ENCODE results near the gene NASP.

The NASP gene

DNA sequence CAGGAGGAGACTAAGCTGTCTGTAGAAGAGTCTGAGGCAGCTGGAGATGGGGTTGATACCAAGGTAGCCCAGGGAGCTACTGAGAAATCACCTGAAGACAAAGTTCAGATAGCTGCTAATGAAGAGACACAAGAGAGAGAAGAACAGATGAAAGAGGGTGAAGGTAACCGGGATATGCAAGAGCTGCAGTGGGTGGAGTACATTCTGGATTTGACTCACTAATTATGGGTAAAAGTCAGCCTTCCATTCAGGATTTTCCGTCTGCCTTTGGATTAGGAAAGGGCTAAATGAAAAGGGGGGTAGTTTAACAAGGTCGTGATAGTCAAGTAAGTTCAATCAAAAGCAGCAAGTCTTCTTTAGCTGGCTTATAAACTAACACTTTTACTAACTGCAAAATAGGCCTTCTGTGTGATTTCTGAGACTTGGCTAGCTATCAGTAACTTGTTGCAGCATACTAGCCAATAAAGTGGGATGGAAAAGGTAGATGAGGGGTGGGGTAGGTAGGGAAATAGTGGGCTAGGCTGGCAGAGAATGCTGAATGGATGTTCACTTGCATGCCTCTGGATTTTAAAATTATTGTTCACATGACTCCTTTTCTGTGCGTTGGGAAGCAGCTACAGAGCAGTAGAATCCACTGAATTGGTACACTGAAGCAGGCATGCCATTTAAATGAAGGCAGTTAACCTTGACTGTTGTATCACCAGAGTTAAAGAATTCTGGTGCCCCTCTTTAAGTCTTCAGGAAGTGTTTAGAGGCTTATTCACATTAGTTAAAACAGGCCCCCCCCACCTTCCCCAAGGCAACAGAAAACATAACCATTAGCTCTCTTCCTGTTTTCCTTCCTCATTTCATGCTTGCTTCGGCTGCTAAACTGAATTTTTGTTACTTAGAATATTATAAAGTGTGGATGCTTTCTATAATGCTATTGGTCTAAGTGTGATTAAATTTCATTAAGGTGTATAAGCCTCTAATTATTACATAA is 24.6 kb downstream of the NASP start:
- FAIRE-seq (no peak), DNase-seq (ENCODE audit: insufficient read length, low spot score) (no peak)
- TF ChIP-seq, protein P1, sequence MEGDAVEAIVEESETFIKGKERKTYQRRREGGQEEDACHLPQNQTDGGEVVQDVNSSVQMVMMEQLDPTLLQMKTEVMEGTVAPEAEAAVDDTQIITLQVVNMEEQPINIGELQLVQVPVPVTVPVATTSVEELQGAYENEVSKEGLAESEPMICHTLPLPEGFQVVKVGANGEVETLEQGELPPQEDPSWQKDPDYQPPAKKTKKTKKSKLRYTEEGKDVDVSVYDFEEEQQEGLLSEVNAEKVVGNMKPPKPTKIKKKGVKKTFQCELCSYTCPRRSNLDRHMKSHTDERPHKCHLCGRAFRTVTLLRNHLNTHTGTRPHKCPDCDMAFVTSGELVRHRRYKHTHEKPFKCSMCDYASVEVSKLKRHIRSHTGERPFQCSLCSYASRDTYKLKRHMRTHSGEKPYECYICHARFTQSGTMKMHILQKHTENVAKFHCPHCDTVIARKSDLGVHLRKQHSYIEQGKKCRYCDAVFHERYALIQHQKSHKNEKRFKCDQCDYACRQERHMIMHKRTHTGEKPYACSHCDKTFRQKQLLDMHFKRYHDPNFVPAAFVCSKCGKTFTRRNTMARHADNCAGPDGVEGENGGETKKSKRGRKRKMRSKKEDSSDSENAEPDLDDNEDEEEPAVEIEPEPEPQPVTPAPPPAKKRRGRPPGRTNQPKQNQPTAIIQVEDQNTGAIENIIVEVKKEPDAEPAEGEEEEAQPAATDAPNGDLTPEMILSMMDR (IDR thresholded peaks at IDR 0.05; ENCODE audit: insufficient read depth, missing control alignments) = no peak

DNA sequence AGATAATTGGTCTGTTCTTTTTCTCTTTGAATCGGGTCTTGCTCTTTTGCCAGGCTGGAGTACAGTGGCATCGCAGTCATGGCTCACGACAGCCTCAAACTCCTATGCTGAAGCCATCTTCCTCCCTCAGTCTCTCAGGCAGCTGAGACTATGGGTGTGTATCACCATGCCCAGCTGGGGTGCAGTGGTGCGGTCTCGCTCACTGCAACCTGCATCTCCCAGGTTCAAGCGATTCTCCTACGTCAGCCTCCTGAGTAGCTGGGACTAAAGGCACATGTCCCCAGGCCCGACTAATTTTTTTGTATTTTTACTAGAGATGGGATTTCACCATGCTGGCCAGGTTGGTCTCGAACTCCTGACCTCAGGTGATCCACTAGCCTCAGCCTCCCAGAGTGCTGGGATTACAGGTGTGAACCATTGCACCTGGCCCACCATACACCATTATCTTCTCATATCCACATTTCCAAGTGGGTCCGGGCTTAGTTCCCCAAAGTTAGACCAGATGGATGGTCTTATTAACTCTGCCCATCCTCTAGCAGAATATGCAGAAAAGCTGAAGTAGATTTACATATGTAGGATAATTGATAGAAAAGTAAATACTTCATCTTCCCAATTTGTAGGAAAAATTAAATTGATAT is 26.9 kb downstream of the NASP start:
- TF ChIP-seq, protein P1 (IDR thresholded peaks at IDR 0.05; ENCODE audit: insufficient read depth, missing control alignments) = no peak
- DNase-seq (ENCODE audit: insufficient read length, low spot score) (no peak), FAIRE-seq (no peak)

DNA sequence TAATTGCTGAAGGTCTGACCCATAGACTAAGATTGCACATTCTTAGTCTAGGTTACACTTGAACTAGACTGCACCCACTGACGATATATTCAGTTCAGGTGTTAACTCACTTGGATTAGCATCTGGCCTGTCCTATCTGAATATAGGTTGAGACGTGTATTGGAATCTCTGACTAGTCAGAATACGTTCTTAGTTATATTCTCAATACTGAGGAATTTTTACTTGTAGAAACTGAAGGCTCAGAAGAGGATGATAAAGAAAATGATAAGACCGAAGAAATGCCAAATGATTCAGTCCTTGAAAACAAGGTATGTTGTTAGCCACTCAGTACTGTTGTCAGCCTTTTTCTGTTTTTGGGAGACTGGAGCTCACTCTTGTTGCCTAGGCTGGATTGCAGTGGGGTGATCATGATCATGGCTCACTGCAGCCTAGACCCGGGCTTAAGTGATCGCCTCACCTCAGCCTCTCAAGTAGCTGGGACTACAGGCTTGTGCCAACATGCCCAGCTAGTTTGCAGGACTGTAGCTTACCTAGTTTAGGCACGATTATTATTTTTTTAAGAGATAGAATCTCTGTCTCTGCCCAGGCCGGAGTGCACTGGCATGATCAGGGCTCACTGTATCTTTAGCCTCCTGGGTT is 29.2 kb downstream of the NASP start:
- DNase-seq (ENCODE audit: insufficient read length, low spot score) (no peak), FAIRE-seq (no peak)
- TF ChIP-seq, protein P1 (IDR thresholded peaks at IDR 0.05; ENCODE audit: insufficient read depth, missing control alignments) = no peak

DNA sequence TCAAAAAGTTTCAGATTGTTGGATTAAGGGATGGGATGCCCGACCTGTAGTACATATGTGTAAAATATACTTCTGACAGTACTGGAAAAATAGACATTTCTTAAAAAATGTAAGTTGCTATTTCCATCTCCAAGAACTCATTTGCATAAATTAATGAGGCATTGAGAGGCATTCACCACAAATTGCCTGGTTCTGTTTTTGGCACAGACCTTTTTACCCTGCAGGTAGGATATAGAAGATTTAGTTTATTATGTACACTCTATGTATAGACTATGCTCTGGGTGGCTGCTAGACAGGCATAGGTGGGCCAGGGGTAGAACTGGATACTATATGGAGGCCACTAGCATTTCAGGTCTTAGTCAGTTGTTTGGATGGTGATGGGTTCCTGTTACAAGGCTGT is 32.0 kb downstream of the NASP start:
- FAIRE-seq = no peak
- no peak for DNase-seq (ENCODE audit: insufficient read length, low spot score)
- TF ChIP-seq, protein P1 (IDR thresholded peaks at IDR 0.05; ENCODE audit: insufficient read depth, missing control alignments) = no peak

DNA sequence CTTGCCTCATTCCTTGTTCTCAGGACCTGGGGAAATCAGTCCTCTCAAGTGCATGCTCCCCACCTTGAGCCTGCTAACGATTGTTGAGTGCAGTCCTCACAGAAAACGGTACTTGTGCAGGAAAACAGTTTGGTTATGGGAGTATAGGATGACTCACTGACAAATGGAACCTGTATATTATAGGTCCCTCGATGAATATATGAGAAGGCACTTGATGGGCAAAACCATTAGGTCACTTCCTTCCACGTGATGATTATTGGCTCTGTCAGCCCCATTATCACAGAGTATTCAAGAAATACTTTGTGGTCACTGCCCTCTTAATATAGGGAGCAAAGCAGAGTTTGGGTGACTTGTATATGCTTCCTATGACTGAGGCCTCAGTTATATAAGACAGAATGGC is 33.8 kb downstream of the NASP start:
- FAIRE-seq = no peak
- TF ChIP-seq, protein P1 (IDR thresholded peaks at IDR 0.05; ENCODE audit: insufficient read depth, missing control alignments) = no peak

DNA sequence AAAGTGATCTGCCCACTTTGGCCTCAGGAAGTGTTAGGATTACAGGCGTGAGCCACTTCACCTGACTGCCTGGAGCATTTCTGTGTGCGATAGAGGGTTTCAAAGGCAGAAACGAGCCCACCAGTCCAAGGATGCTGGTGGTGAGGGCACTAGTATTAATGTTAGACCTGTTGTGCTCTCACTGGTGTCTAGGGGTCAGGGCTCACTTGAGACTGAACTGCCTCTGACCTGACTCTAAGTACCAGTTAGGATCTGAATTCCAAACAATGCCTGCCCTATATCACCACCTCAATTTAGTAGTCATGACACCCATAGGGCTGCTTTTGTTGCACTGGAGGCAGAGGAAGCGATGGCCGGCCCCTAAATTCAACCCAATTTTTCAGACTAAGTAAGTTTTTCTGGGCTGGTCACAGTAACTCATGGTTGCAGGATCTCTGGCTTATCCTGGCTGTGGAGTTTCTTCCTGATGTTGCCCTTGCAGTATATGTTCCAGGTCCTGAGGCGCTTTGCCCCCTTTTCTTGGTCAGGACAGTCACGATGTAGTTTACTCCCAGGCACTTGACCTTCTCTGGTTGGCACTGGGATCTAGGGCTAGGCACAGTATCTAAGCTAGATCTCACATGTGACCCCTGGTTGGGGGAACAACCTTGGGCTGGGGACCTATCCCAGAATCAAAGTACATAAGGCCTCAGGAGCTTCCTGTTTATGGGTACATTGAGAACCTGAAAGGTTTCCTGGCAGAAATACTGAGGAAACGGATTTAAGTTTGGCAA is 35.5 kb downstream of the NASP start:
- TF ChIP-seq, protein P1 (IDR thresholded peaks at IDR 0.05; ENCODE audit: insufficient read depth, missing control alignments) = no peak
- FAIRE-seq = no peak
- no peak for DNase-seq (ENCODE audit: insufficient read length, low spot score)

More for the DNA sequence above, 33.8 kb downstream of the NASP start:
- DNase-seq (ENCODE audit: insufficient read length, low spot score) = no peak

Measured in D721Med (cell line).